NK-92 treated with Interleukin-12 subunit alpha and Interleukin-12 subunit beta, amount 100 ng/mL, for 24 hours (cell line): ENCODE data around the gene SF3B3.
"Not testable (repeated sequence)": the region's sequence is repeated elsewhere in the genome, so short reads cannot be mapped to it uniquely, and the experiment has no call there.

ENCODE experiments used
- DNase-seq: peaks from one replicate; lab custom pipeline; 2025; lab: John Stamatoyannopoulos, UW

The SF3B3 gene

GRCh38 chr16:70621864-70622263, 98.2 kb downstream of the SF3B3 start:
- not testable (repeated sequence) for DNase-seq
